ENCODE results near the gene PRKD1.

DNA sequence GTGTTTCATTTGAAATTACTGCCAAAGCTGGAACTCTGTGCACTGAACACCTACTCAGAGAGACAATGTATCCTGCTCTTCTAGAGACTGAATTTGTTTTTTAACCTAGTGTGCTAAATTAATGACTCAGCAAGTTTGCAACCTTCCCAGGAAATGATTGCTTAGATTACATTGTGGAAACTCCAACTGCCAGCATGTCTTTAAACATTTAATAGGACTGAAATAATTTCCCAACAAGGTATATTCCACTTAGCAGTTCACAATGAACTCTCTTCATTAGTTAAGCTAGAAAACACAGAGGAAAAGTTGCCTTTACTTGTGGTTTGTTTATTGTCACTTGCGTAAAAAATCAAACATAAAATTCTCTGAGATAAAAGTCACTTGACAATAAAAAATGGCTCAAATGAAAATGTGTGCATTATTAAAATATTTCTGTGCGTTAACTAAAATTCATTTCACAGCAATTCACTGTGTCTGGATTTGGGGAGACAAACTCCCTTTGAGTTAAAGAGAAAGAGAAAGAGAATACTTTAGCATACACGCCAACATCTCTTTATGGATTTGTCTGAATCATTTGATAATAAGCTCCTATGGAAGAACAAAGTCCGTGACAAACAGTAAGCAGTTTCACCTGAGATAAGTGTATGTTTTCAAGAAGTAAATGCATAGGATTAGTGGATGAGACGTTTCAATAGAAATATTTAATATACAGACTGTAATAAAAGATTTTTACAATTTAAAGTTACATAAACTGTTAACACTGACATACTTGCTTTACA, 284.0 kb downstream of the PRKD1 start:
- no peak for TF ChIP-seq POLR2A (IDR thresholded peaks at IDR 0.05)
- TF ChIP-seq, protein P1, sequence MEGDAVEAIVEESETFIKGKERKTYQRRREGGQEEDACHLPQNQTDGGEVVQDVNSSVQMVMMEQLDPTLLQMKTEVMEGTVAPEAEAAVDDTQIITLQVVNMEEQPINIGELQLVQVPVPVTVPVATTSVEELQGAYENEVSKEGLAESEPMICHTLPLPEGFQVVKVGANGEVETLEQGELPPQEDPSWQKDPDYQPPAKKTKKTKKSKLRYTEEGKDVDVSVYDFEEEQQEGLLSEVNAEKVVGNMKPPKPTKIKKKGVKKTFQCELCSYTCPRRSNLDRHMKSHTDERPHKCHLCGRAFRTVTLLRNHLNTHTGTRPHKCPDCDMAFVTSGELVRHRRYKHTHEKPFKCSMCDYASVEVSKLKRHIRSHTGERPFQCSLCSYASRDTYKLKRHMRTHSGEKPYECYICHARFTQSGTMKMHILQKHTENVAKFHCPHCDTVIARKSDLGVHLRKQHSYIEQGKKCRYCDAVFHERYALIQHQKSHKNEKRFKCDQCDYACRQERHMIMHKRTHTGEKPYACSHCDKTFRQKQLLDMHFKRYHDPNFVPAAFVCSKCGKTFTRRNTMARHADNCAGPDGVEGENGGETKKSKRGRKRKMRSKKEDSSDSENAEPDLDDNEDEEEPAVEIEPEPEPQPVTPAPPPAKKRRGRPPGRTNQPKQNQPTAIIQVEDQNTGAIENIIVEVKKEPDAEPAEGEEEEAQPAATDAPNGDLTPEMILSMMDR (IDR thresholded peaks at IDR 0.05) = no peak
